GM19463 (cell line): ENCODE data around the gene PKDCC.

Experiments used
- ATAC-seq: cut with Tn5 transposase; IDR thresholded peaks from one replicate; pipeline ENCODE4 v1.9.1; 2021; ENCODE audit warnings: mild to moderate bottlenecking, moderate library complexity; ENCODE audit not compliant: unreplicated experiment

PKDCC gene

GRCh38 chr2:42086500-42086953 lies 38.7 kb downstream of the PKDCC start:
- ATAC-seq, result peak; percentile 45

GRCh38 chr2:42087137-42087856 lies 39.5 kb downstream of the PKDCC start:
- no peak for ATAC-seq

DNA sequence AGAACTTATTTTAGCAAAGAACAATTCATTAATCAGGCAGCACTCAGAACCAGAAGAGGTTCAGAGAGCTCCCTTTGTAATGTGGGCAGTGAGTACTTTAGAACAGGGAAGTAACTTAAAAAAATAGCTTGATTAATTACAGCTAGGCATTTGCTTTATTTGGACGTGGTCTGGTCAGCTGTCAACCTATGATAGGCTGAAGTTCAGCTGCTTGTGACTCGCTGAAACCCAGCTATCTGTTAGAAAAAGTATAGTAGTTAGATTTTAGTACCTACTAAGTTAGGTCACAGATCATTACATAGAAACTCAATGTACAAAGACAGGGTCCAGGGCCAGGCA lies 40.0 kb downstream of the PKDCC start:
- ATAC-seq, result no peak

GRCh38 chr2:42089340-42089925 lies 41.6 kb downstream of the PKDCC start:
- ATAC-seq, result peak; percentile 91

DNA sequence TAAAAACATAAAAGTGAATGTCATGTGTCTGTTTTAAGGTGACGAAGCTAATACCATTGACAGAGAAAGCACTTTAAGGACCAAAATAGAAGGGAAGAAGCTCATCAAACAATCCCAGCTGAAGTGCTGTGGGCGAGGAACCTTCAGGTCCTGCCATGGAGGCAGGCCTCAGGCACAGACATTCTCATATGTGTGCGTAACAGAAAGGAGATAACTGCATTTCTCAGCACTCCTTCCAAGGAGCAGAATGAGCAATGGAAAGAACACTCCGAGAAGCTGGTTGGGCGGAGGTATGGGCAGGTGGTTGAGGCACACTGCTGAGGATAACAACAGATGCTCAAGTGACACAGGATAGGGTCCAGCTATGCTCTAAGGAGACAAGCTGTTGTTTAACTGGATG lies 42.4 kb downstream of the PKDCC start:
- no peak for ATAC-seq

GRCh38 chr2:42091671-42092070 lies 43.9 kb downstream of the PKDCC start:
- no peak for ATAC-seq

DNA sequence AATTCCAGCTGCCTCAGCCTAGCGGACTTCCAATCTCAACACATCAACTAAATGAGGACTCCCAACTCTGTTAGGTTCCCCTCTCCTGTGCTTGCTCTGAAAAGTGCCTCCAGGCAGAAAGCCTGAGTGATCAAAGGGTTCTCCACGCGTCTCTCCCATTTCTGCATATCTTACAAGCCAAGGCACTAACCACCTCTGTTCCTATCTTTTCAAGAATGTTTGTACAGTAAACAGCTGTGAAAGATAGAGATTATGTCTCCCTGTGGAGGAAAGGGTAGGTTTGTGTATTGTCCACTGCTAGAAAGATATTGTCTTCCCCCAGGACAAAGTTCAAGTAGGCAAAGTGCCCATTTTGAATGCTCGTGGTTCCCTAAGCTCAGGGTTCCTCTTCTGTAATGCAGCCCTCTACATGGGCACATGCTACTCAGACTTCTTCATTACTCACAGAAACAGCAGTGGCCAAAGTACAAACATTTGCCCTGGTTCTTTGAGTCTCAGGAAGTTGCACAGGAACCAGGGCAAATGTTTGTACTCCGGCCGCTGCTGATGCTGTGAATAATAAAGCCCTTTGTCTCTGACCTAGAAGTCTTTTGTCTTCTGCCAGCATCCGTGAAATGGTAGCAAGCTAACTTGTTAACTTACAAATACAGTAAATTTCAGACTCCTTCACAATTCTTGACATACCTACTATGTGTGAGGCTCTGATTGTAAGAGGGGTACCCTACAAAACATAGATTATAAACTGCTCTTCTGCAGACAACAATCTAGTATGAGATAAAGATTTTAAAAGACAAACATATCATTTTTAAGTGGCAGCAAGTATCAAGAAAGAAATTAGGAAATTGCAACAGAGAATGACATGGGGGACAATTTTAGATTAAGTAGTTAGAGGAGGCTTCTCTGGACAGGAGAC lies 44.5 kb downstream of the PKDCC start:
- no peak for ATAC-seq

- no peak for ATAC-seq
Measured at GRCh38 chr2:42094114-42094513, 46.3 kb downstream of the PKDCC start.

GRCh38 chr2:42095923-42096408 lies 48.1 kb downstream of the PKDCC start:
- peak; percentile 24 for ATAC-seq

DNA sequence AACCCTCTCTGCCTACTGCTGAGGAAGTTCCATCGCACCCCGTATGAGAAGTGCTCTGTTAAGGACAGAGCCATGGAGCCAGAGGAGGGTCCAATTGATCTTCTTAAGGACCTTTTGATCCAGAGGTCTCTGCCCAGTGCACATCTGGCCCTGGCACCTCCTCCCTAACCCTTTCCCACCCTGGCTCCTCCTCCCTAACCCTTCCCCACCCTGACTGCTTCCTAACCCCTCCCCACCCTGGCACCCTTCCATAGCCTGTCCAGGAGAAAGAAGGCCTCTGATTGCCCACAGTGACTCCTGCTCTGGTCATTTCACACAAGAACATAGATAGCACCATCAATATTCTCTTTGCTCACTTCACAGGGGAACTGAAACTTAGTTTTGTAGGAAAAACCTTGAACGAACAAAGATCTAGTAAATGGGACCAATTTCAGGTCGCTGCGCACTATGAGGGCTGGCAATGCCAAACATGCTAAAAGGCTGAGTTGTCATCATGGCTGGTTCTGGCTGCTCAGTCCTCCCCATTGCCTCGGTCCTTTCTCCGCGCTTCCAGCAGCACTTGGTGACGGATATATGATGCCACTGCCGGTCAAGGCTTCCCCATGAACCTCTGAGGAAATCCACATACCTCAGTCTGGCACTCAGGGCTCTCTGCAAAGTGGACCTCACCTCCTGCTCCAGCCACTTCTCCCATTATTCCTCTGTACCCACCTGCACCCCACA lies 49.2 kb downstream of the PKDCC start:
- ATAC-seq, result peak; percentile 34

DNA sequence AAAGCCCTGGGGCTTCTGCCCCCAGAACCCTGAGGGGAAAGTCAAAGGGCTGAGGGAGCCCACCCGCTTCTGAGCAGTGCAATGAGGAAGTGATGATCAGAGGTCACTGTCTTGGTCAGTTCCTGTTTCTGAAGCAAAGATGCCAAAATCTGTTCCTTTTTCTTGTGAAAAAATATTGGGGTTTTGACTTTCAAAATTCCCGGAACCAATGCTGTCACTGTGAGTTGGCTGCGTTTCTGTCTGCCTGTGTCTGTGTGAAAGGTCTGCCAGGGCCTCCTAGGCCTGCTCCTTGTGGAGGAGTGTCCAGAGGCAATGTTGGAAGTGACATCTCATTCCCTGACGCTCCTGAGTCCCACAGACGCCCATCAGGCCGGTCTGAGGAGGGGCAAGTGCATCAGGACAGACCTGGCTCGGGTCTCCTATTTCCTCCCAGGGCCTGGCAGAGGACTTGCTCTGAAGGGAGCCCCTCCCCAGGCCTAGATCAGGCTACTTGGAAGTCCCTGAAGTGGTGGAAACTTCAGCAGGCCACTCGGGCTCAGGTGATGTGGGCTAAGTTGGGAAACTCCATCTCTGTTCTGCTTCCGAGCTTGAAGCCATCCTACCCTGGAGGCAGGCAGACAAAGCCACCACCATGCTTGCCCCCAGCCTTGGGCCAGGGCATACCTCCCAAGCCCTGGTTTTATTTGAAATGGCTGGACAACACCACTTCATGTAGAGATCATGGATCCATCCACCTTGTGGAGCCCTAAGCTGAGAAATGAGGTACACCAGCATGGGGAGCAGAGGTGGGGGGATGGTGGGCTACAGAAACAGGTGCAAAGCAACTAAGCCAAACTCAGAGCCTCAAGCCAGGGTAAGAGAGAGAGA lies 51.0 kb downstream of the PKDCC start:
- ATAC-seq, result no peak

- no peak for ATAC-seq
Measured at GRCh38 chr2:42099438-42100173, 51.8 kb downstream of the PKDCC start.

DNA sequence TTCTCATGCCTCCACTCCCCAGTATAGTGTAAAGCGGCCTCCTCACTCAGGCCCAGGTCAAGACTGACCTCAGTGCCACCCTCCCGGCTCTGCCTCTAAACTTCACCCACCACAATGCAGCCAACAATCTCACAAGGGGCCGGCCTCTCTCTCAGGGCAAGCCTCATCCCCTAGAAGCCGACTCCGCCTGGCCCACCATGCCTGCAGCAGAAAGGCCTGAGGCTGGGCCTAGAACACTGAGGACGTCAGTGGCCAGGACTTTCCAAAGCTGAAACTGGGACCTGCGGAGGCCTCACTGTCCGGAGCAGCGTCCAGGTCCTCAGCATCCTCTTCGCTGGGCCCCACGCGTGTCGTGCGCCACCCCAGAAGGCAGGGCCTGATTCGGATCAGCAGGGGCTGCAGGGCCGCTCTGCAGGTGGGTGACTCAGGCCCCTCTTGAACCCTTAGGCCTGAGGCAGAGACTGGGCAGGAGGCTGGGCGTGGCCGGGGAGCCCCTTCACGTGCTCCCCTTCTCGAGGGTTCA lies 52.9 kb downstream of the PKDCC start:
- ATAC-seq, result no peak

DNA sequence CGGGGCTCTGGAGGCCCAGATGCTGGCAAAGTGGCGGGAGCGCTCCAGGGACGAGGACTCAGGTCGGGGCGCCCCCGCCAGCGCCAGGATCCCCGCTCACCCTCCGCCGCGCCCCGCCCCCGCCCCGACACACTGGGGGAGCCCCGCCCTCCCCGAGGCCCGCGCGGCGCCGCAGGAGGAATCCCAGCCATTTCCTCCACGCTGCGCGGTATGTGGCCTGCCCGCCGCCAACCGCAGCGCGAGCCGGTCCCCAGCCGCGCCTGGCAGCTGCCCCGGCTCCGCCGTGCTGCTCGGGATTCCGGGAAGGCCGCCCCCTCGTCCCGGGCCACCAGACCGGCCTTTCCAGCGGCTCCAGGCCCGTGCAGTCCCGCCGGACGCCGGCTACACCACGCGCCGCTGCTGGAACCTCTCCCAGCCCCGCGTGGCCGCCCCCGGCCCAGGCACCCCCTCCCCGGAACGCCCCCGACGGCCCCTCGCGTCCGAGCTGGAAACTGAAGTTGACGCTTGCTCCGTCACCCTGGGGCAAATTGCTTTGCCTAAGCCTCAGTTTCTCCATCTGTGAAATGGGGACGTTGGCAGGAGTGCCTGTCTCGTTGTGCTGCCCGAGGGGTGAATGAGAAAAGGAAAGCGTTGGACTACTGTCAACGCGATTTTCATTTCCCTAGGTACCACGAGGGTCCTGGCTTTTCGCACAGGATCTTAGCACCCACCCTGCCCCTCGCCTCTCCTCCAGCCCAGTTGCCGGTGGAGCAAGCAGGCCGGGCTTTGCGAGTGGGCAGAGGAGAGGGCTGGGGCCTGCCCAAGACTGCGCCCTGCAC lies 53.6 kb downstream of the PKDCC start:
- ATAC-seq, result no peak

- ATAC-seq, result peak; percentile 58
Measured at GRCh38 chr2:42102024-42102590, 54.3 kb downstream of the PKDCC start.

DNA sequence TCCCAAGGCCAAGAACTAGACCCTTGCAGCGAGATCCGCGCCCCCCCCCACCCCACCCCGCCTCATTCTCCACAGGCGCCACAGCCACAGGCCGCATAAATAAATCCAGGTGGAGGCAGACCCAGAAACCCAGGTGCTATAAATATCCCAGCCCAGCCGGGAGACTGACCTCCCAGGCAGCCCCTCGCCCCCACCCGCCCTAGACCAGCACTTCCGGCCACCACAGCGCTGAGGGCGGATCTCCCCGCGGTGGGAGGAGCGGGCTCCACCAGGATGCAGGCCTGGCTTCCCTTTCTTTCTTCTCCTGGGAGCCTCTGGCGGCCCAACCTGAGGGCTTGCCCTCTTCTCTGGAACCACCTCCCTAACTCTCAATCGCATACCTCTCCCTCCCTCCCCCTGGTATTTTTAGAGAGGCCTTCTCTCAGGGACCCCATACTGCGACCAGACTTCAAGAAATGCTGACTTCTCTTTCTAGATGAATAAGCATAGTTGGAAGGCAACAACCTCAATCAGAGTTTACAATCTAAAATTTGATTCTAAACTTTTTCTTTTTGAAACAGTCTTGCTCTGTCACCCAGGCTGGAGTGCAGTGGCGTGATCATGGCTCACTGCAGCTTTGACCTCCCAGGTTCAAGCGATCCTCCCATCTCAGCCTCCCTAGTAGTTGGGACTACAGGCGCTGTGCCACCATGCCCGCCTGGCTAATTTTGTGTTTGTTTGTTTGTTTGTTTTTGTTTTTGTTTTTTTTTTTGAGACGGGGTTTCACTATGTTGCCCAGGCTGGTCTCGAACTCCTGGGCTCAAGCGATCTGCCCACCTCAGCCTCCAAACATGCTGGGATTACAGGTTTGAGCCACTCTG lies 55.0 kb downstream of the PKDCC start:
- peak; percentile 9 for ATAC-seq

GRCh38 chr2:42103829-42104228 lies 56.0 kb downstream of the PKDCC start:
- ATAC-seq, result no peak
